ENCODE data around the gene IFNLR1.

The IFNLR1 gene

DNA sequence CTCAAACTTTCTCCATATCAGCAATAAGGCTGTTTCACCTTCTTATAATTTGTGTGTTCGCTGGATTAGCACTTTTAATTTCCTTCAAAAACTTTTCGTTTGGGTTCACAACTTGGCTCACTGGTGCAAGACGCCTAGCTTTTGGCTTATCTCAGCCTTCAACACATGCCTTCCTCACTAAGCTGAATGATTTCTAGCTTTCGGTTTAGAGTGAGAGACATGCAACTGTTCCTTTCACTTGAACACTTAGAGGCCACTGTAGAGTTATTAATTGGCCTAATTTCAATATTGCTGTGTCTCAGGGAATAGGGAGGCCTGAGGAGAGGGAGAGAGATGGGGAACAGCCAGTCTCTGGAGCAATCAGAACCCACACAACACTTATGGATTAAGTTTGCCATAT, 41.2 kb upstream of the IFNLR1 start:
- no peak for TF ChIP-seq POLR2AphosphoS5 (IDR thresholded peaks at IDR 0.05; ENCODE audit: low read depth, low read length)
- TF ChIP-seq, protein P1, sequence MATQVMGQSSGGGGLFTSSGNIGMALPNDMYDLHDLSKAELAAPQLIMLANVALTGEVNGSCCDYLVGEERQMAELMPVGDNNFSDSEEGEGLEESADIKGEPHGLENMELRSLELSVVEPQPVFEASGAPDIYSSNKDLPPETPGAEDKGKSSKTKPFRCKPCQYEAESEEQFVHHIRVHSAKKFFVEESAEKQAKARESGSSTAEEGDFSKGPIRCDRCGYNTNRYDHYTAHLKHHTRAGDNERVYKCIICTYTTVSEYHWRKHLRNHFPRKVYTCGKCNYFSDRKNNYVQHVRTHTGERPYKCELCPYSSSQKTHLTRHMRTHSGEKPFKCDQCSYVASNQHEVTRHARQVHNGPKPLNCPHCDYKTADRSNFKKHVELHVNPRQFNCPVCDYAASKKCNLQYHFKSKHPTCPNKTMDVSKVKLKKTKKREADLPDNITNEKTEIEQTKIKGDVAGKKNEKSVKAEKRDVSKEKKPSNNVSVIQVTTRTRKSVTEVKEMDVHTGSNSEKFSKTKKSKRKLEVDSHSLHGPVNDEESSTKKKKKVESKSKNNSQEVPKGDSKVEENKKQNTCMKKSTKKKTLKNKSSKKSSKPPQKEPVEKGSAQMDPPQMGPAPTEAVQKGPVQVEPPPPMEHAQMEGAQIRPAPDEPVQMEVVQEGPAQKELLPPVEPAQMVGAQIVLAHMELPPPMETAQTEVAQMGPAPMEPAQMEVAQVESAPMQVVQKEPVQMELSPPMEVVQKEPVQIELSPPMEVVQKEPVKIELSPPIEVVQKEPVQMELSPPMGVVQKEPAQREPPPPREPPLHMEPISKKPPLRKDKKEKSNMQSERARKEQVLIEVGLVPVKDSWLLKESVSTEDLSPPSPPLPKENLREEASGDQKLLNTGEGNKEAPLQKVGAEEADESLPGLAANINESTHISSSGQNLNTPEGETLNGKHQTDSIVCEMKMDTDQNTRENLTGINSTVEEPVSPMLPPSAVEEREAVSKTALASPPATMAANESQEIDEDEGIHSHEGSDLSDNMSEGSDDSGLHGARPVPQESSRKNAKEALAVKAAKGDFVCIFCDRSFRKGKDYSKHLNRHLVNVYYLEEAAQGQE (IDR thresholded peaks at IDR 0.05; ENCODE audit: insufficient read depth in 1 of 2, low read depth in 2 of 2, low read length in 2 of 2): no peak
- TF ChIP-seq SIN3A (IDR thresholded peaks at IDR 0.05; ENCODE audit: borderline replicate concordance, insufficient read depth, low read length): no peak
- no peak for TF ChIP-seq TAF1 (IDR thresholded peaks at IDR 0.05; ENCODE audit: borderline replicate concordance, insufficient read depth, low read length)
- no peak for TF ChIP-seq FOXP2 (optimal IDR thresholded peaks at IDR 0.05; ENCODE audit: borderline replicate concordance, extremely low read depth, extremely low read length, insufficient read depth)

DNA sequence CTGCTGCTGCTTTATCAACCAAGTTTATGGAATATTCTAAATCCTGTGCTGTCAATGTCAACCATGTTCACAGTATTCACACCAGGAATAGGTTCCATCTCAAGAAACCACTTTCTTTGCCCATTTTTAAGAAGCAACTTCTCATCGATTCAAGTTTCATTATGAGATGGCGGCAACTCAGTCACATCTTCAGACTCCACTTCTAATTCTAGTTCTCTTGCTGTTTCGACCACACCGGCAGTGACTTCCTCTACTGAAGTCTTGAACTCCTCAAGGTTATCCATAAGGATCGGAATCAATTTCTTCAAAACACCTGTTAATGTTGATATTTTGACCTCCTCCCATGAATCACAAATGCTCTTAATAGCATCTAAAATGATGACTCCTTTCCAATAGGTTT, 39.7 kb upstream of the IFNLR1 start:
- TF ChIP-seq TAF1 (IDR thresholded peaks at IDR 0.05; ENCODE audit: borderline replicate concordance, insufficient read depth, low read length) (no peak), POLR2AphosphoS5 (IDR thresholded peaks at IDR 0.05; ENCODE audit: low read depth, low read length) (no peak), FOXP2 (optimal IDR thresholded peaks at IDR 0.05; ENCODE audit: borderline replicate concordance, extremely low read depth, extremely low read length, insufficient read depth) (no peak), SIN3A (IDR thresholded peaks at IDR 0.05; ENCODE audit: borderline replicate concordance, insufficient read depth, low read length) (no peak)
- TF ChIP-seq, protein P1 (IDR thresholded peaks at IDR 0.05; ENCODE audit: insufficient read depth in 1 of 2, low read depth in 2 of 2, low read length in 2 of 2): no peak

DNA sequence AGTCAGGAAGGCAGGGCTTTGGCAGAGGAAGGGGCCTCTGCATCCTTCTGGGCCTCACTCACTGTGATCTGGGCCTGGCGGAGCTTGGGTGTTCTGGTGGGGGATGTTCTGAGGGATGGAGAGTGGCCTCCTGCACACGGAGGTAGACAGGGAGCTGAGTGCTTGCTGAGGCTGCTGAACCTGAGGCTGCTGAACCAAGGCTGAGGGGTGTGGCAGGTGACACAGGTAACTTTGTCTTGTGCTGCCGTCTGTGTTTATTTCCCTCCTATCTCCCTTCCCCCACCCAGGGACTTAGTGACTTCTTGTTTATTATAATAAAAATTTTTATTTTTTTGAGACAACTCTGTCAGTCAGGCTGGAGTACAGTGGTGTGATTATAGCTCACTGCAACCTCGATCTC, 37.7 kb upstream of the IFNLR1 start:
- TF ChIP-seq POLR2AphosphoS5 (IDR thresholded peaks at IDR 0.05; ENCODE audit: low read depth, low read length) (no peak), SIN3A (IDR thresholded peaks at IDR 0.05; ENCODE audit: borderline replicate concordance, insufficient read depth, low read length) (no peak), TAF1 (IDR thresholded peaks at IDR 0.05; ENCODE audit: borderline replicate concordance, insufficient read depth, low read length) (no peak), FOXP2 (optimal IDR thresholded peaks at IDR 0.05; ENCODE audit: borderline replicate concordance, extremely low read depth, extremely low read length, insufficient read depth) (no peak)
- TF ChIP-seq, protein P1 (IDR thresholded peaks at IDR 0.05; ENCODE audit: insufficient read depth in 1 of 2, low read depth in 2 of 2, low read length in 2 of 2): no peak

DNA sequence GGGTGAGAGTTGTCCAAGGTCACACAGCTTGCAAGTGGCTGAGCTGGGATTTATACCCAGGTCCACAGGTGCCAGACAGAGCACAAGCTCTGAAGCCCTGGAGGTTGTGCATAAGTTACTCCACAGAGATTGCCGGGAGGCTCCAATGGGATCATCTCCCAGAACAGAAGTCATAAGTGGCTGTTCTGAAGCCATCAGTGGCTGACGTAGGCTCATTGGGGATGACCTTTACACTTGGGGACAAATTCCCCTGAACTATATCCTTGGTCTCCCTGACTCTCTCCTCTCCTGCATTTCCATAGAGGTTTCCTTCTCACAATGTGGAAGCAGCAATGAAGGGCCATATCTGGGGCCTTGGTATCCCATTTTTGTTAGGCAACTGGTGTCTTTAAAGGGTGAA, 37.0 kb upstream of the IFNLR1 start:
- no peak for TF ChIP-seq TAF1 (IDR thresholded peaks at IDR 0.05; ENCODE audit: borderline replicate concordance, insufficient read depth, low read length)
- no peak for TF ChIP-seq FOXP2 (optimal IDR thresholded peaks at IDR 0.05; ENCODE audit: borderline replicate concordance, extremely low read depth, extremely low read length, insufficient read depth)
- TF ChIP-seq SIN3A (IDR thresholded peaks at IDR 0.05; ENCODE audit: borderline replicate concordance, insufficient read depth, low read length): no peak
- no peak for TF ChIP-seq POLR2AphosphoS5 (IDR thresholded peaks at IDR 0.05; ENCODE audit: low read depth, low read length)
- TF ChIP-seq, protein P1 (IDR thresholded peaks at IDR 0.05; ENCODE audit: insufficient read depth in 1 of 2, low read depth in 2 of 2, low read length in 2 of 2): no peak

DNA sequence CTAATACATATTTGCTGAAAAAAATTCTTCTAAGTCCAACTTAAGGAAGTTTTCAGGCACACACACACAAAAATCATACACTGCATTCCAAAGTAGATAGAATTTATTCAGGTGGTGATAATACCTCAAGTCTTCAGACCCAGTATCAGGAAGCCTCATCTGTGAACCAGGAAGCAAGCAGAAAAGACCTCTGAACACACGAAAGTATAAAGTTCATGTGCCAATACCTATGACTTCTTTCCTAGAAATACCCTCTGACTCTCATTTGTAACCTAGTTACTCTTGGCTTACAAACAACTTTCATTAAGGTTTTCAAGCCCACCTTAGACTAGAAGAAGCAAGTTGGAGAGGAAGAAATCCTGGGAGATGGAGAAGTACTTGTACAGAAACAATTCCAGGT, 35.7 kb upstream of the IFNLR1 start:
- TF ChIP-seq, protein P1 (IDR thresholded peaks at IDR 0.05; ENCODE audit: insufficient read depth in 1 of 2, low read depth in 2 of 2, low read length in 2 of 2): no peak
- TF ChIP-seq FOXP2 (optimal IDR thresholded peaks at IDR 0.05; ENCODE audit: borderline replicate concordance, extremely low read depth, extremely low read length, insufficient read depth): no peak
- no peak for TF ChIP-seq TAF1 (IDR thresholded peaks at IDR 0.05; ENCODE audit: borderline replicate concordance, insufficient read depth, low read length)
- TF ChIP-seq POLR2AphosphoS5 (IDR thresholded peaks at IDR 0.05; ENCODE audit: low read depth, low read length): no peak
- no peak for TF ChIP-seq SIN3A (IDR thresholded peaks at IDR 0.05; ENCODE audit: borderline replicate concordance, insufficient read depth, low read length)

All from PFSK-1 (cell line).